A673 (cell line): Measurements from ENCODE around the gene PNKD. TPM values are rescaled to one million over a fixed set of nuclear protein-coding genes. Genes with fewer than 3 reads are reported as not detected.

Experiments
- BruUV-seq: library from RNA; stranded (reverse); fragments of 400-500 nt; replicated peaks from 2 replicates; lab custom pipeline; 2021; lab: Mats Ljungman, UMichigan
- CTCF ChIA-PET: fragments of 300-600 bp; sonication (Branson Sonifier 250); formaldehyde crosslinking; loops from one replicate; lab custom pipeline; 2022; ENCODE audit warnings: antibody characterized with exemption; lab: Charles Lee
- POLR2A ChIA-PET: fragments of 300-600 bp; sonication (Branson Sonifier 250); formaldehyde crosslinking; loops from one replicate; lab custom pipeline; 2022; ENCODE audit warnings: antibody characterized with exemption; ENCODE audit not compliant: low non-redundant PET; lab: Charles Lee
- DNase-seq: peaks from one replicate; pipeline ENCODE4 v3.0.0-alpha.2; 2015; ENCODE audit warnings: low spot score
- H3K27ac ChIP-seq: fragments of 200-600 bp; sonication (generic); 2 replicates; pipeline ENCODE4 v1.5.1; 2016; ENCODE audit warnings: mixed run types, low read depth, mild to moderate bottlenecking, mixed read lengths, antibody characterized with exemption, low read length; ENCODE audit not compliant: poor library complexity, severe bottlenecking
- H3K27me3 ChIP-seq: fragments of 200-600 bp; sonication (generic); replicated peaks from 2 replicates; pipeline ENCODE4 v1.6.1; 2017; ENCODE audit warnings: mixed run types, low read depth, mild to moderate bottlenecking, mixed read lengths, antibody characterized with exemption, low read length; ENCODE audit not compliant: insufficient read depth, poor library complexity
- H3K36me3 ChIP-seq: fragments of 200-600 bp; sonication (generic); 2 replicates; pipeline ENCODE4 v1.6.1; 2016; ENCODE audit warnings: mixed run types, mild to moderate bottlenecking, mixed read lengths, antibody characterized with exemption, low read length; ENCODE audit not compliant: insufficient read depth, poor library complexity, severe bottlenecking
- H3K4me1 ChIP-seq: fragments of 200-600 bp; sonication (generic); 2 replicates; pipeline ENCODE4 v1.6.1; 2017; ENCODE audit warnings: mixed run types, mild to moderate bottlenecking, mixed read lengths, antibody characterized with exemption, low read length; ENCODE audit not compliant: insufficient read depth, poor library complexity, severe bottlenecking
- H3K4me3 ChIP-seq: fragments of 200-600 bp; sonication (generic); 2 replicates; pipeline ENCODE4 v1.5.1; 2016; ENCODE audit warnings: low read depth, mixed run types, mild to moderate bottlenecking, mixed read lengths, low read length; ENCODE audit not compliant: poor library complexity, severe bottlenecking
- H3K9me3 ChIP-seq: fragments of 200-600 bp; sonication (generic); 2 replicates; pipeline ENCODE4 v1.6.1; 2016; ENCODE audit warnings: mixed run types, low read depth, mild to moderate bottlenecking, mixed read lengths, antibody characterized with exemption, low read length; ENCODE audit not compliant: poor library complexity, severe bottlenecking
- EZH2 ChIP-seq: fragments of 200-600 bp; sonication (generic); IDR thresholded peaks from 2 replicates; pipeline ENCODE4 v1.6.1; 2017; ENCODE audit warnings: borderline replicate concordance, low read depth, mild to moderate bottlenecking, mixed read lengths, antibody characterized with exemption, low read length; ENCODE audit not compliant: poor library complexity, severe bottlenecking
- intact Hi-C: fragments of 100-400 bp; cut with micrococcal nuclease; formaldehyde crosslinking; loops from one replicate; pipeline ENCODE4 v1.10.0; 2022; ENCODE audit not compliant: unreplicated experiment
- total RNA-seq: library from RNA; stranded (reverse); gene quantifications from 2 replicates; pipeline ENCODE4 v1.2.3, GENCODE V29; 2021
- TF ChIP-seq, protein P1 (sequence below): fragments of 300-800, 200-600 bp; sonication (generic); conservative IDR thresholded peaks from 2 replicates; pipeline ENCODE4 v1.5.1; 2017; ENCODE audit warnings: low read depth, mild to moderate bottlenecking, antibody characterized with exemption, low read length, moderate library complexity, mixed read lengths

The PNKD gene
- total RNA-seq, 1 experiment from 2014 or later: 36.7 TPM

DNA sequence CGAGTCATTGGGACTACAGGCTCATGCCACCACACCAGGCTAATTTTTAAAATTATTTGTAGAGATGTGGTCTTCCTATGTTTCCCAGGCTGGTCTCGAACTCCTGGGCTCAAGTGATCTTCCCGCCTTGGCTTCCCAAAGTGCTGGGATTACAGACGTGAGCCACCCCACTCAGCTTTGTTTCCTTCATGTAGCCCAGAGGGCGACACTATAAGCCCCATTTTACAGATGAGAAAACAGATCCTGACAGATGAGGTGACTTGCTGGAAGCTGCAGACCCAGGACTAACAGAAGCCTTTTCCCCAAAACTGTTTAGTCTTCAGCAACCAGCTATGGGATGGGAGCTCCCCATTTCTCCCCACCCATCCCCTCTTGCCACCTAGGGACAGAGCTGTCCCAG is 122.1 kb downstream of the PNKD start:
- Histone ChIP-seq H3K27ac (no peak overlapping the region), H3K27me3 (no peaks in the 10 kb centered on the region), H3K4me3 (no peak overlapping the region), H3K36me3 (no peaks in the 10 kb centered on the region), H3K4me1 (peaks cover 22% of the 10 kb centered on the region), H3K9me3 (no peaks in the 10 kb centered on the region)
- intact Hi-C loops: no loop called here
- no peak for TF ChIP-seq EZH2
- TF ChIP-seq, protein P1, sequence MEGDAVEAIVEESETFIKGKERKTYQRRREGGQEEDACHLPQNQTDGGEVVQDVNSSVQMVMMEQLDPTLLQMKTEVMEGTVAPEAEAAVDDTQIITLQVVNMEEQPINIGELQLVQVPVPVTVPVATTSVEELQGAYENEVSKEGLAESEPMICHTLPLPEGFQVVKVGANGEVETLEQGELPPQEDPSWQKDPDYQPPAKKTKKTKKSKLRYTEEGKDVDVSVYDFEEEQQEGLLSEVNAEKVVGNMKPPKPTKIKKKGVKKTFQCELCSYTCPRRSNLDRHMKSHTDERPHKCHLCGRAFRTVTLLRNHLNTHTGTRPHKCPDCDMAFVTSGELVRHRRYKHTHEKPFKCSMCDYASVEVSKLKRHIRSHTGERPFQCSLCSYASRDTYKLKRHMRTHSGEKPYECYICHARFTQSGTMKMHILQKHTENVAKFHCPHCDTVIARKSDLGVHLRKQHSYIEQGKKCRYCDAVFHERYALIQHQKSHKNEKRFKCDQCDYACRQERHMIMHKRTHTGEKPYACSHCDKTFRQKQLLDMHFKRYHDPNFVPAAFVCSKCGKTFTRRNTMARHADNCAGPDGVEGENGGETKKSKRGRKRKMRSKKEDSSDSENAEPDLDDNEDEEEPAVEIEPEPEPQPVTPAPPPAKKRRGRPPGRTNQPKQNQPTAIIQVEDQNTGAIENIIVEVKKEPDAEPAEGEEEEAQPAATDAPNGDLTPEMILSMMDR: no peak
- POLR2A ChIA-PET: no interaction called here
- no peak for DNase-seq
- CTCF ChIA-PET: no interaction called here
- no TSS peak for BruUV-seq

DNA sequence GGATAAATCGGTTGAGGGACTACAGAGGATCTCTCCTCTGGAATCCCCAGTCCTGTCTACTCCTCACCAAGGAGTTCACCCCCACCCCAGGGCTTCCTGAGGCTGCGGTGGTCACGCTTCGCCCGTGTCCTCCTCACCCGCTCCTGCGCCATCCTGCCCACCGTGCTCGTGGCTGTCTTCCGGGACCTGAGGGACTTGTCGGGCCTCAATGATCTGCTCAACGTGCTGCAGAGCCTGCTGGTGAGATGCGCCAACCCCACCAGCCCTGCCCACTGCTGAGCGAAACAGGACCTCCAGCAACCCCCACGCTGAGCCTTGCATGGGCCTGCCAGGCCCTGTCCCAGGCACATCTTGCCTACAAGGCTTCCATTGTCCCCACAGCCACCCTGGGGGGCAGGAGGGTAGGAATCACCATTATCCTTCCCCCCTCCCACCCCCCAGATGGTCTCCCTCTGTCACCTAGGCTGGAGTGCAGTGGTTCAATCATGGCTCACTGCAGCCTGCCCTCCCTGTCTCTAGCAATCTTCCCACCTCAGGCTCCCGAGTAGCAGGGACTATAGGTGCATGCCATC is 122.7 kb downstream of the PNKD start:
- no peaks in the 10 kb centered on the region for H3K36me3 ChIP-seq
- TF ChIP-seq, protein P1: no peak
- no peak for TF ChIP-seq EZH2
- peaks cover 22% of the 10 kb centered on the region for H3K4me1 ChIP-seq
- H3K27me3 ChIP-seq: no peaks in the 10 kb centered on the region
- no peak for DNase-seq
- ChIA-PET CTCF (no interaction called here), POLR2A (no interaction called here)
- no peak overlapping the region for H3K27ac ChIP-seq
- intact Hi-C loops: no loop called here
- BruUV-seq: no TSS peak
- no peaks in the 10 kb centered on the region for H3K9me3 ChIP-seq
- no peak overlapping the region for H3K4me3 ChIP-seq

DNA sequence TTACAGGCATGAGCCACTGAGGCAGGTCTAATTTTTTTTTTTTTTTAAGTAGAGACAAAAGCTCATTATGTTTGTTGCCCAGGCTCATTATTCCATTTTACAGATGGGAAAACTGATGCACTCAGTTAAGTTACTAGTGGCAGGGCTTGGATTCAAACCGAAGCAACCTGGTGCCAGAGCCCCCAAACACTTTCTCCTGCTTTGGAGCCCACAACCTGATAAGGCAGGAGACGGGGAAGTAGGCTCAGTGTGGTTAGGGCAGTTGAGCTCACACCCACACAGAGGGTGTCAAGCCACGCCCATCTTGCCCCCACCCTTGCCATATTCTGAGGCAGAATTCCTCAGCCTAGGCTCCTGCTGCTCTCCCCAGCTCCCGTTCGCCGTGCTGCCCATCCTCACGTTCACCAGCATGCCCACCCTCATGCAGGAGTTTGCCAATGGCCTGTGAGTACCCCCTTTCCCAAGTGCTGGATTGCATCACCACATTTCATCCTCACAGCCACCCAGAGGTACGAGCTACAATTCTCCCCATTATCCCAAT is 123.5 kb downstream of the PNKD start:
- Histone ChIP-seq H3K4me1 (peaks cover 31% of the 10 kb centered on the region), H3K27ac (no peak overlapping the region), H3K36me3 (no peaks in the 10 kb centered on the region), H3K4me3 (no peak overlapping the region), H3K9me3 (no peaks in the 10 kb centered on the region), H3K27me3 (no peaks in the 10 kb centered on the region)
- intact Hi-C loops: loop anchor here (2.0 kb wide), 1 partner anchor 101 kb away; the partner anchor contains the start of gene TMBIM1
- POLR2A ChIA-PET: no interaction called here
- no peak for DNase-seq
- BruUV-seq: no TSS peak
- TF ChIP-seq EZH2: no peak
- TF ChIP-seq, protein P1: no peak
- CTCF ChIA-PET: interaction anchor here (0.8 kb wide), 1 partner anchor 38 kb away, joined by 5 read pairs; the partner anchor contains the start of gene CATIP
